GM19452 (cell line): ENCODE data around the gene HSPBAP1.
A peak's percentile ranks its signal among the peaks of the same experiment; 100 is the strongest.

Experiments
- ATAC-seq: cut with Tn5 transposase; IDR thresholded peaks from one replicate; pipeline ENCODE4 v1.9.1; 2021; ENCODE audit not compliant: unreplicated experiment

Gene HSPBAP1, protein sequence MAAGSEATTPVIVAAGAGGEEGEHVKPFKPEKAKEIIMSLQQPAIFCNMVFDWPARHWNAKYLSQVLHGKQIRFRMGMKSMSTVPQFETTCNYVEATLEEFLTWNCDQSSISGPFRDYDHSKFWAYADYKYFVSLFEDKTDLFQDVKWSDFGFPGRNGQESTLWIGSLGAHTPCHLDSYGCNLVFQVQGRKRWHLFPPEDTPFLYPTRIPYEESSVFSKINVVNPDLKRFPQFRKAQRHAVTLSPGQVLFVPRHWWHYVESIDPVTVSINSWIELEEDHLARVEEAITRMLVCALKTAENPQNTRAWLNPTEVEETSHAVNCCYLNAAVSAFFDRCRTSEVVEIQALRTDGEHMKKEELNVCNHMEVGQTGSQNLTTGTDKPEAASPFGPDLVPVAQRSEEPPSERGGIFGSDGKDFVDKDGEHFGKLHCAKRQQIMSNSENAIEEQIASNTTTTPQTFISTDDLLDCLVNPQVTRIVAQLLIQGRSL

DNA sequence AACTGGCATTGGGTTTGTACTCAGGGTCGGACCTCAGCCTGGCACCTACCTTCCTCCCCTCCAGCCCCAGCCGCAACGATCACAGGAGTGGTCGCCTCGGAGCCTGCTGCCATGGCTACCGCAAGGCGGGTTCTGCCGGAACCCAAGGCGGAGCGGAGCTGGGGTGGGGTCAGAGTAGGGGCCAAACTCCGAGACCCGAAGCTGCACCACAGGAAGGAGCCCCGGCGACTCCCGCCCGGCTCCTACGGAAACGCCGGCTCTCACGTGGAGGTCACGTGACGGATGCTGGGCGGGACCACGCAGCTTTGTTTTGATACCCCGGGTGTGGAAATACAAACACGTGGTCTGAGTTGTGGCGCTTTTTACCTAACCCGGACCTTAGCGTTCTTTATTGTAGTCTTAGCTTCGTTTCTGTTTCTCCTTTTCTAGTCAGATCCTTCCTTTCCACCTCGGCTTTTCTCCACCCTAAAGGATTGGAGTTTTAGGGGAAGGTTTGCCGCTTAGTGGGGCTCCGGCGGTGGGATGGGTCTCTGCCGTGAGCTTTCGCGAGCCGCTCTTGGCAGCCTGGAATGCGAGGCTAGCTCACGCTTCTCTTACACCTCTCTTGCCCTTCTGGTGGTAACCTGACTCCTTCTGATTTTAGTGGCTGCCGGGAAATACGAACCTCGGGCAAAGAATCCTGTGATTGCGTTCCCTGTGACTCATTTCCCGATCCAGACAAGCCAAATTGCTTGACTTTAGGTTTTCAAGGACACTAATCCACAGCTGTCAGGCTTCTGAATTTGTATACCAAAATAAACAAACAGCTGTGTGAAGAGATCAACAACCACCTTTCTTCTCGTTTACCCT is at the start of gene HSPBAP1:
Gene HSPBAP1, minus strand, starts transcription at position 264 of the 849 bp plus-strand sequence. Its CDS starts 151 bp downstream, at position 113.
- peak; percentile 50 for ATAC-seq

DNA sequence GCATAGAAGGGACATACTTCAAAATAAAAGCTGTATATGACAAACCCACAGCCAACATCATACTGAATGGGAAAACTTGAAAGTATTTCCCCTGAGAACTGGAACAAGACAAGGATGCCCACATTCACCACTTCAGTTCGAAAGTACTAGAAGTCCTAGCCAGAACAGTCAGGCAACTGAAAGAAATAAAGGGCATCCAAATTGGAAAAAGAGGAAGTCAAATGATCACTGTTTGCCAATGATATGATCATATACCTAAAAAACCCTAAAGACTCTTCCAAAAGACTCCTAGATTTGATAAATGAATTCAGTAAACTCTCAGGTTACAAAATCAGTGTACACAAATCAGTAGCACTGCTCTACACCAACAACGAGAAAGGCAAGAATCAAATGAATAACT is 42.0 kb upstream of the HSPBAP1 start:
- ATAC-seq = no peak

DNA sequence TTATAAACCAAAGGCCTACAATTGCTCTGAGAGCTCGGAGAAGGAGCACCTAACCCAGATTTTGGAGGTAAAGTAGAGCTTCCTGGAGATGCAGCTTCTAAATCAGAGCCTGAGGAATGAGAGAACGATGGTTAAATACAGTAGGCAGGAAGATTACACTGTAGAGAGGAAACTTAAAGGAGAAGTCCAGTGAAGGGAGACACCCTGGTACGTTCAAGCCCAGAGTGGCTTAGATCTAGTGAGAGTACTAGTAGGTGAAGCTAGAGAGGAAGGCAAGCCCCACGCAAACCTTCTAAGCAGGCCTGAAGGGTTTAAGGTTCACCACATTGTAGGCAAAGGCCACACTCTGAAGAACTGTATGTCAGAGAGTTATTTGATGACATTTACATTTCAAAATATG is 34.6 kb upstream of the HSPBAP1 start:
- no peak for ATAC-seq

DNA sequence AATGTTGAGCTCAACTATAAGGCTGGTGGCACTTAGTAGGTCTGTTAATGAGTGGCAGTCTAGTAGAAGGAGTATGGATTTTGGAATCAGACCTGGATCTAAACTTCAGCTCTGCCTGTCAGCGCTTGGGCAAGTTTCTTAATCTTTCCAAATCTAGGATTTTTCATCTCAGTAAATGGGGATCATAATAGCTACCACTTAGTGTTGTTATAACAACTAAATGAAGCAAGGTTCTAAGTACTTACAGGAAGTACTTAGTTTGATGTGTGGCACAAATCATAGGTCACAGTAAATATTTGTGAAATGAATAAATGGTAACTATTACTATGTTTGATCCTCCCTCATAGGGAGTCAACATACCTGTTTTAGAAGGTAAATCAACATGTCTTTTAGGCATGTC is 32.6 kb upstream of the HSPBAP1 start:
- ATAC-seq = no peak

DNA sequence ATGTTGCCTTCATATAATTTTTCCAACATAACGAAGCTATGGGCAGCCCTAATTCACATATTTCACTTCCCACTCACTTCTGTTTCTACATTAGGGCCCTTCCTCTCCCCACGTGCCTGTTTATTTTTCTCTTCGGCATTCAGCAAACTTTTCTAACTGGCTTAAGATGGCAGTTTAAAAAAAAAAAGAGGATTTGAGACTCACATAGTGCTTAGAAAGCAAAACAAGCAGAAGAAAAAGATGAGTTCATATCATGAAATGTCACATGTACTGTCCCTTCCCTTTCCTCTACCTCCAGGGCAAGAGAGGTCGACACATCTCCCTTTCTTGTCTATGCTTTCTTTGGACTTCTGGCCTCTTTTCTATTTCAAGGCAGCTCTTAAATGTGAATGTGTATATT is 31.8 kb upstream of the HSPBAP1 start:
- ATAC-seq = no peak

DNA sequence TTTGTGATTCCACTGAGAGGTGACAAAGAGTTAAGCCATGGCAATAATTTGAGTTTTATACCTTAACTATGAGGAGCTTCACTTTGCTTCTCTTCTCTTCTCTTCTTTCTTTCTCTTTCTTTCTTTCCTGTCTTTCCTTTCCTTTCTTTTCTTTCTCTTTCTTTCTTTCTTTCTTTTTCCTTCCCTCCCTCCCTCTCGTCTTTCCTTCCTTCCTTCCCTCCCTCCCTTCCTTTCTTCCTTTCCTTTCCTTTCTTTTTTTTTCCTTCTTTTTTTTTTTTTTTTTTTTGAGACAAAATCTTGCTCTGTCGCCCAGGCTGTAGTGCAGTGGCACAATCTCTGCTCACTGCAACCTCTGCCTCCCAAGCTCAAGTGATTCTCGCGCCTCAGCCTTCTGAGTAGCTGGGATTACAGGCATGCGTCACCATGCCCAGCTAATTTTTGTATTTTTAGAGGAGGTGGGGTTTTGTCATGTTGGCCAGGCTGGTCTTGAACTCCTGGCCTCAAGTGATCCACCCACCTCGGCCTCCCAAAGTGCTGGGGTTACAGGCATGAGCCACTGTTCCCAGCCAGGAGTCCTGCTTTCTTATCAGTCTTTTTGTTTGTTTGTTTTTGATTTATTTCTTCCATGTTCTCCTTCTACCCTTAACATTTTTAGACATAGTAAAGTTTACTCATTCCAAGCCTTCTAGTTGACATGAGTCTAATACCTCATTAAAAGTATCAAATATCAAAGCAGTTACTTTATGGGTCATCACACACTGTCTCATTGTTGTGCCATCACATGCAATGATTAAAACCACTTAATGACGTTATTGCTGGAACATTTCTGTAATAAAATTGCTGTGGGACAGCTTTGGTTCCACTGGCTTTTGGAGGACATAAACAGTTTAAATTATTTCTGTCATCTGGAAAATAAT is 31.1 kb upstream of the HSPBAP1 start:
- ATAC-seq = no peak

DNA sequence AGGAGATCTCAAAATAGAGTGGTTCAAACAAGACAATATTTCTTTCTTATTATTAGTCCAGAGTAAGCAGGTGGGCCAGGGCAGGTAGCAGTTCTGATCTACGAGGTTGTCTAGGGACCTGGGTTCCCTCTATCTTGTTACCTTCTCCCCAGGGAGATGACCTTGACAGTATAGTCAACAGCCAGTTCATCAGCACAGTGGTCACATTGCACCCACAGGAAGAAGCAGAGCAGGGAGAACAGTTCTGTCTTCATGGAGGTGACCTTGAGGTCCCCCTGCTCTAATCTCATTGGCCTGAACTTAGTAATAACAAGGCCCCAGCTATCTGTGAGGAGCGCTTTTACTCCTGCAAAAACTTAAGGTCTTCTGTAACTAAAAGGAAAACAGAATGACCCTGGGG is 23.0 kb upstream of the HSPBAP1 start:
- ATAC-seq = no peak

DNA sequence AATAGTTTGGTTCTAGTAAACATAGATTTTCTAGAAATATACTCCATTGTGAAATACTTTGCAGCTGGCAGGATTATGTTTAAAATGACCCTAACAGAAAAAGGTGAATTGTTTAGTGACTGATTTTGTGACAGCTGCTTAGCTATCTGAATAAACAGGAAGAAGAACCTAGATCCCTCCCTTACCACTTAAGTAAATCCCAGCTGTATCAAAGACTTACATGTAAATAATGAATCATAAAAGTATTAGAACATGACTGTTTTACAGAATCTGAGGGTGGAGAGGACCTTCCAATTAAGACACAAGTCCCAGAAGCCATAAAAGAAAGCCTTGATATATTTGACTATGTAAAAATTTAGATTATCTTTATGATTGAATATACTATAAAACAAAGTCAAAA is 17.1 kb upstream of the HSPBAP1 start:
- ATAC-seq = no peak

DNA sequence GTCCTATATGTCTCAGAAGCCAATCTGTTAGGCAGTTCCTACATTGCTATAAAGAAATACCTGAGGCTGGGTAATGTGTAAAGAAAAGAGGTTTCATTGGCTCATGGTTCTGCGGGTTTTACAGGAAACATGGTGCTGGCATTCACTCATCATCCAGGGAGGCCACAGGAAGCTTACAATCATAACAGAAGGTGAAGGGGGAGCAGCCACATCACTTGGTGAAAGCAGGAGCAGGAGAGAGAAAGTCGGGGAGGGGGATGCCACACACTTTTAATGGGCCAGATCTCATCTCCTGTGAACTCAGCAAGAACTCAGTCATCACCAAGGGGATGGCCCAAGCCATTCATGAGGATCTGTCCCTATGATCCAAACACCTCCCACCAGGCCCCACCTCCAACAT is 10.3 kb upstream of the HSPBAP1 start:
- ATAC-seq = no peak

DNA sequence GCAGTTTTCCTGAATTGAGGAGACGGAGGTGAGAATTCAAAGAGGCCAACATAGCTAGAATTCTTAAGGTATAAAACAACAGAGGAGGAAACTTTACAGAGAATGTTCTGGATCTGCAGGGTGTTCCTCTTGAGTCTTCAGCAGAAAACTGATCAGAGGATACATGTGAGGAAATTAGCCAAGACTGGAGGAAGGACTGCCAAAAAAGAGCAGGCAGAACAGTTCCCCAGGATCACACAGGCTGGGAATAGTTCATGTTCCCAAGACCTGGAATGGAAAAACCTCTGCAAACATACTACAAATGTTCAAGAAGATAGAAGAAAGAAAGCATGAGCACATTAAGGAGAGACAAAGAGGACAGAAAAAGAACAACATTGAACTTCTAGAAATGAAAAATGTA is 8.7 kb upstream of the HSPBAP1 start:
- no peak for ATAC-seq

DNA sequence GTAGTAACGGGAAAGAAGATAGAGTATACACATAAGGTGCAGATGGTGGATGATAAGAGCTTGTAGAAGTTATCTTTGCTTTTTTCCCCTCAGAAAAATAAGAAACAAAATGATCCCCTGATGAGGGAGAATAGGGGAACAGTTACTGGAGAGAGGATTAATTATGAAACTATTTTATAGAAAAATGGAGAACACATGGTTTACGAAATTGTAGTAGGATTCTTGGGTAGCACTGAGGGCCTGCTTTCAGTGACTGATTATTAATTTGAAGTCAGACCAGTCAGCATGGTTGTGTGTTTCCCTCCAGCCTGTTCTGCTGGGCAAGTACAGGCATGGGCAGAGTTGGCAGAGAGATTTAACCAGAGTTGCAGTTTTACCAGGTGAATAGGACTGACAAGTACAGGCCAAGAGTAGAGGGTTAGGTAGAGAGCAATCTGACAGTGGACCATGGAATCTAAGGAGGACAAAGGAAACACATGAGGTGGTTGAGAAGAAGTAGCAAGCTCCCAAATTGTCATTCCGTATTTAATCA is 7.1 kb upstream of the HSPBAP1 start:
- ATAC-seq = no peak

DNA sequence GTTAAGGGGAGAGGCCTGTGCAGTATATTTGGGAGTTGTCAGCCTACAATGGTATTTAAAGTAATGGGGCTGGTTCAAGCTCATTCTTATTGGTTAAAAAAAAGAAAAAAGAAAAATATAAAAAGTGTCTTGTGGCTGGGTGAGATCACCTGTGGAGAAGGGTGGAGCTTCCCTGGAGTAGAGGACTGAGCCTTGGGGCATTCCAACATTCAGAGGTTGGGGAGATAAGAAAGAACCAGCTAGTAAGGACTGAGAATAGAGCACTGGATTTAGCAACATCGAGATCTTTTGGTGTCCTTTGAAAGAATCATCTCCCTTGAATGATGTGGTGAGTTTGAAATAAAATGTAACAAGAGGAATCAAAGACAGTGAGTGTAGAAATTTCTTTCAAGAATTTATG is 6.4 kb upstream of the HSPBAP1 start:
- no peak for ATAC-seq

DNA sequence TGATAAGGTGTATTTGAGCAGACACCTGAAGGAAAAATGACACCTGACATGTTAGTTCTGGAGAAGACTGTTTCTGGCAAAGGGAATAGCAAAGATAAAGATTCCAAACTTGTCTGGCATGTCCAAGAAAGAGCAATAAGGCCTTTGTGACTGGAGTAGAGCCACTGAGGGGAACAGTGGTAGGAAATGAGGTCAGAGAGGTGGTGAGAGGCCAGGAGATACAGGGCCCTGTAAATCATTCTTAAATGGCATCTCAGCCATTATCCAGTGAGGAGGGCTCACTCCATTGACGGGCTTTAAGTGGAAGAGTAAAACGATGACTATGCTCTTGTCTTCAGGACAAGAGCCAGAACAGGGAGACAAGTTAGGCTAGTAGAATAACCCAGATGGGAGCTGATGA is 5.7 kb upstream of the HSPBAP1 start:
- ATAC-seq = no peak

DNA sequence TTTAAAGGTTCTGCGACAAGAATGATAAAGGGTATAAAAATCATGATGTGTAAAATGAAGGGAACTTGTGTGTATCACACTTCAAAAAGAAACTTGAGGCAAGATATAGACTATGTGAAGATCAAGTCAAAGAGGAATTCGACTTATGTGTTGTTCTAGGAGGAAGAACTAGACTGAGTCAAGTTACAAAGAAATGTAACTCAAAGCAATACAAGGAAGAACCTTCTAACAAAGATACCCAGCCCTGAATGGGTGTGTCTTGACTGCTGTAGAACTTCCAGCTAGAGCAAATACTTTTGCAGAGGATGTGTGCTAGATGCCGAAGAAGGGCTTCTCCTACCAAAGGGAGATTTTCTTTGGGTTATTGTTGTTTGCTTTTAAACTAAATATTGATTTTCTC is 3.7 kb upstream of the HSPBAP1 start:
- ATAC-seq = no peak

DNA sequence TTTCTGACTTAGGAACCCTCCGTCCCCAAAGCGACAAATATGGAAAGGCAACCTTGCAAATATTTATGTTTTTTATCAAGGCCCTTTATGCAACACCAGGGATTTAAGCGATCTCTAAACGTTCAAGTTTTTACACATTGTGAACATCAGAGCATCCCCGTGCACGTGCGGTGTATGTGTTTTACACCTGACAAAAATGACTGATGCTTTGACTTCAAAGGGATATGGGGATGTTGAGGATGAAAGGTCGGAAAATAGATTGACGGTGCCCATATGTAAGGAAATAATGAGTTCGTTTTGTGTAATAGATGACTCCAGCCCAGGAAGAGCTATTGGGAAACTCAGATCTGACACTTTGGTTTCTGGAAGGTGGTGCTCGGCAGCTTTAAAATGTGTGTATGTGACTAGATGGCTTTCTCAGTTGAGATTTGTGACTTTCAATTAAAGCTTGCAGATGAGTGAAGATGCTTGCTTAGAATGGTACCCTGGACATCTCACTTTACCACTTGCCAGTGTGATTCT is 2.1 kb upstream of the HSPBAP1 start:
- ATAC-seq = no peak

DNA sequence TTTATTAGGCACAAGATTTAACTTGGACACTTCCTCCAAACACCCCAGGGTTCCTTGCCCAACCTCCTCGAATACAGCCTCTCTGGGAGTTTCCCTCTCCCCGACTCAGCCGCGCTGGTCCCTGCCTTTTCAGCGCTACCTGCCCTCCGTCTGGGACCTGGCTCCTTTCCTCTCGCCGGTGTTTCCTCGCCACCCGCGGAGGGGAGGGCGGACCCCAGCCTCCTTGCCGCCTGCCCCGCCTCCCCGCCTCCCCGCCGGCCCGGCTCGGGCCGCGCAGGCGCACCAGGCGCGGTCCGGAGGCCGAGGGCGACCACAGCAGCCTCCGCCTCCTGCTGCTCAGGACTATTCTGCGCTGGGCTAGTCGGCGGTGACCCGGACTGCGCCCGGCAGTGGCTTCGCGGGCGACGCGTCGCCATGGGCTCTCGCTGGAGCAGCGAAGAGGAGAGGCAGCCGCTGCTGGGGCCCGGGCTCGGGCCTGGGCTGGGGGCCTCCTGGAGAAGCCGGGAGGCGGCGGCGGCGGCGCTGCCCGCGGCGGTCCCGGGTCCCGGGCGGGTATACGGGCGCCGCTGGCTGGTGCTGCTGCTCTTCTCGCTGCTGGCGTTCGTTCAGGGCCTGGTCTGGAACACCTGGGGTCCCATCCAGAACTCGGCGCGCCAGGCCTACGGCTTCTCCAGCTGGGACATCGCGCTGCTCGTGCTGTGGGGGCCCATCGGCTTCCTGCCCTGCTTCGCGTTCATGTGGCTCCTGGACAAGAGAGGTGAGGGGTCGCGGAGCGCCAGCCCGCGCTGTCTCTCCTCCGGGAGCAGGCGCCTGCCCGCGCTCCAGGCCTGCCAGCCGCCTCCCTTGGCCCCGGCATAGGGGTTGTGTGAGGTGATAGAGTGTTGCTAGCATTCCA is 1.4 kb upstream of the HSPBAP1 start, which contains the start of gene SLC49A4:
Gene SLC49A4, plus strand, starts transcription at position 291 of the 895 bp plus-strand sequence. Its CDS starts 124 bp downstream, at position 415.
- peak; percentile 76 for ATAC-seq

DNA sequence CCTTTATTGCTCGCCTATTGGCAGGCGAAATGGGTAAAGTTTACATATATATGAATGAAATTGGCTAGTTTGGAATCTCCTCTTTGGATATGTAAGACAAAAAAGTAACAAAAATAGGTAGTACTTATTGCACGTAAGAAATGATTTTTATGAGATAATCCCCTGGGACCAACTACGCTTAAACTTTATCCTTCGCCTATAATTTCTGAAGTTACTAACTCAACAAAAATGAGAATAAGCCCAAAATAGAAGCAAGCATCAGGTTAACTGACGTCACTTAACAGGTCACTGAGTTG is 800 bp upstream of the HSPBAP1 start:
- ATAC-seq = no peak

DNA sequence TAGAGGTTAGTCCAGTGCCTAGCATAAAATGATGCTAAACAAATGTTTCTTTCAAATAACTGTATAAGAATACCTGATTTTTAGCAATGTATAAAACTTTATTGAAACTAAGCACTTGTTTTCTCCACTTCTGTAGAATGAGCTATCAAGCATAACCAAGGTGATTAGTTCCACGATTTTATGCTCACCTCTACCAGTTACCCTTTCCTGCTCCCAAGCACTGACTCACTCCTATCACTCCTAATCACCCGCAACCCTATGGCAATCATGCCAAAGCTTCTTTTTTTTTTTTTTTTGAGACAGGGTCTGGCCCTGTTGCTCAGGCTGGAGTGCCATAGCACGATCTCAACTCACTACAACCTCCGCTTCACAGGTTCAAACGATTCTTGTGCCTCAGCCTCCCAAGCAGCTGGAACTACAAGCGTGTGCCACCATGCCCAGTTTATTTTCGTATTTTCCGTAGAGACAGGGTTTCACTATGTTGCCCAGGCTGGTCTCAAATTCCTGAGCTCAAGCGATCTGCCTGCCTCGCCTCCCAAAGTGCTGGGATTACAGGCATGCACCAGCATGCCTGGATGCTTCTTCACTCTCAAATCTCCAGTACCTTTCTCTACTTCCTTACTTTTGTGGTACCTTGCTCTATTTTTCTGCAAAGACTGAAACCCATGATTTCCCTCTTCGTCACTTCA is 3.9 kb downstream of the HSPBAP1 start:
- ATAC-seq = no peak

DNA sequence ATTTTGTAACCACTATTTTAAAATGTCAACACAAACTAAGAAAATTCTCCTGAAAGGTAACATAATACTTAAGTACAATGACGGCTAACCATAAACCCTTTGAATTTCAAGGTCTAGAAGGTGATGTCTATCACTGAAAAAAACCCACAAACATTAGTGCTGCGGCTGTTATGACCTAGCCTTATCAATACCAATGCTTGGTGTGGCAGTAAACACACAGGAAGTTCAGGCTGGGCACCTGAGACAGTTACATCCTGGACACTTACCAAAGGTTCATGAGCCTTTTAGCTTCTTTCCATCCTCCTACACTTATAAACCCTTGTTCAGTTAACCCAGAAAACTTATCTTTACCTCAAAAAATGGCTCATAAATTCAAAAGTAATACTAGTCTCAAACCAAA is 5.8 kb downstream of the HSPBAP1 start:
- no peak for ATAC-seq
